GM12878 (cell line): ENCODE data around the gene LYPLAL1.

Experiments used
- TAF1 ChIP-seq: IDR thresholded peaks from 2 replicates; pipeline ENCODE4 v1.6.1; 2011; ENCODE audit warnings: mild to moderate bottlenecking, low read depth, low read length, borderline replicate concordance
- ZNF274 ChIP-seq: IDR thresholded peaks from one replicate; pipeline ENCODE4 v1.8.0; 2011; ENCODE audit not compliant: insufficient read length, insufficient read depth
- TF ChIP-seq, protein P1 (sequence below), 3 experiments: IDR thresholded peaks in 2 of 3; conservative IDR thresholded peaks in 1 of 3; 2 replicates each; pipeline ENCODE4 v1.5.1; 2011; ENCODE audit warnings: low read depth in 3 of 3, low read length in 3 of 3, mild to moderate bottlenecking in 3 of 3, control low read depth in 2 of 3, moderate library complexity in 2 of 3, inconsistent platforms in 1 of 3, mixed read lengths in 1 of 3; ENCODE audit not compliant: control insufficient read depth in 2 of 3, insufficient read depth in 1 of 3; ENCODE audit errors: extremely low read depth in 1 of 3

DNA sequence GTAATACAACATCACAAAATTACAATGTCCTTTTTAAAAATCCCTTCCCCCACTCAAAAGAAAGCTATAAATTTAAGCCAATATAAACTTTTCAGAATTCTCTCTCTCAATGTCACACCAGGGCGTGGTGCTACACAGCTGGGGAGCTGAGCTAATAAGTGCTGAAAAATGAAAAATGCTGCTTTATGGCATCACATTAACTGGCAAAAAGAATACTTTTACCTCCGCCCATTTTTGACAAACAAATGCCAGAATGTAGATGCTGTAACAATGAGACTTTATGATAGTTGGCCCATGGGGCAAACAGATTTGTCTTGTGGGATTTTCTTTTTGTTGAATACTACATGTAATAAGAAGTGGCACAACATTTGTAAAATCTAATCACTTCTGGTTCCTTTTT lies 12.7 kb upstream of the LYPLAL1 start:
- TF ChIP-seq, protein P1, sequence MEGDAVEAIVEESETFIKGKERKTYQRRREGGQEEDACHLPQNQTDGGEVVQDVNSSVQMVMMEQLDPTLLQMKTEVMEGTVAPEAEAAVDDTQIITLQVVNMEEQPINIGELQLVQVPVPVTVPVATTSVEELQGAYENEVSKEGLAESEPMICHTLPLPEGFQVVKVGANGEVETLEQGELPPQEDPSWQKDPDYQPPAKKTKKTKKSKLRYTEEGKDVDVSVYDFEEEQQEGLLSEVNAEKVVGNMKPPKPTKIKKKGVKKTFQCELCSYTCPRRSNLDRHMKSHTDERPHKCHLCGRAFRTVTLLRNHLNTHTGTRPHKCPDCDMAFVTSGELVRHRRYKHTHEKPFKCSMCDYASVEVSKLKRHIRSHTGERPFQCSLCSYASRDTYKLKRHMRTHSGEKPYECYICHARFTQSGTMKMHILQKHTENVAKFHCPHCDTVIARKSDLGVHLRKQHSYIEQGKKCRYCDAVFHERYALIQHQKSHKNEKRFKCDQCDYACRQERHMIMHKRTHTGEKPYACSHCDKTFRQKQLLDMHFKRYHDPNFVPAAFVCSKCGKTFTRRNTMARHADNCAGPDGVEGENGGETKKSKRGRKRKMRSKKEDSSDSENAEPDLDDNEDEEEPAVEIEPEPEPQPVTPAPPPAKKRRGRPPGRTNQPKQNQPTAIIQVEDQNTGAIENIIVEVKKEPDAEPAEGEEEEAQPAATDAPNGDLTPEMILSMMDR (IDR thresholded peaks at IDR 0.05 in 2 of 3, conservative IDR thresholded peaks at IDR 0.05 in 1 of 3; ENCODE audit: control insufficient read depth in 2 of 3, extremely low read depth in 1 of 3, insufficient read depth in 1 of 3, low read depth in 3 of 3, low read length in 3 of 3), result no peak
- no peak for TF ChIP-seq TAF1
- TF ChIP-seq ZNF274, result no peak
